Type B pancreatic cell (in vitro differentiated cells): ENCODE results near the gene BMP6. TPM values are rescaled to one million over a fixed set of nuclear protein-coding genes. Genes with fewer than 3 reads are reported as not detected.

Experiments used
- DNase-seq: peaks from one replicate; pipeline ENCODE4 v3.0.0; 2021; ENCODE audit warnings: mixed read lengths; ENCODE audit not compliant: unreplicated experiment; ENCODE audit errors: extremely low spot score
- H3K27ac Mint-ChIP-seq: 2 replicates; pipeline ENCODE4 v1.8.0; 2021; ENCODE audit warnings: mild to moderate bottlenecking, mixed read lengths
- H3K27me3 Mint-ChIP-seq: 2 replicates; pipeline ENCODE4 v1.8.0; 2021; ENCODE audit warnings: mixed read lengths
- H3K36me3 Mint-ChIP-seq: 2 replicates; pipeline ENCODE4 v1.8.0; 2021; ENCODE audit warnings: mixed read lengths
- H3K4me1 Mint-ChIP-seq: one replicate; pipeline ENCODE4 v1.8.0; 2021; ENCODE audit warnings: mixed read lengths; ENCODE audit not compliant: unreplicated experiment
- H3K4me3 Mint-ChIP-seq: 2 replicates; pipeline ENCODE4 v1.8.0; 2021; ENCODE audit warnings: mild to moderate bottlenecking, mixed read lengths
- H3K9me3 Mint-ChIP-seq: 2 replicates; pipeline ENCODE4 v1.8.0; 2021; ENCODE audit warnings: mixed read lengths
- total RNA-seq: library from RNA; stranded (reverse); gene quantifications from 2 replicates; pipeline ENCODE4 v1.2.1, GENCODE V29; 2021; ENCODE audit warnings: low replicate concordance
- TF ChIP-seq, protein P1 (sequence below): fragments of 200-600 bp; sonication (generic); conservative IDR thresholded peaks from 2 replicates; pipeline ENCODE4 v1.5.0; 2021; ENCODE audit warnings: antibody characterized with exemption, mild to moderate bottlenecking

BMP6 gene
- total RNA-seq, 1 donor from 2014 or later = 1.8 TPM

- Mint-ChIP-seq H3K27ac (no peak overlapping the region), H3K9me3 (no peaks in the 10 kb centered on the region), H3K36me3 (no peaks in the 10 kb centered on the region), H3K4me3 (no peak overlapping the region), H3K4me1 (peaks cover 8% of the 10 kb centered on the region), H3K27me3 (peaks cover 4% of the 10 kb centered on the region)
- TF ChIP-seq, protein P1, sequence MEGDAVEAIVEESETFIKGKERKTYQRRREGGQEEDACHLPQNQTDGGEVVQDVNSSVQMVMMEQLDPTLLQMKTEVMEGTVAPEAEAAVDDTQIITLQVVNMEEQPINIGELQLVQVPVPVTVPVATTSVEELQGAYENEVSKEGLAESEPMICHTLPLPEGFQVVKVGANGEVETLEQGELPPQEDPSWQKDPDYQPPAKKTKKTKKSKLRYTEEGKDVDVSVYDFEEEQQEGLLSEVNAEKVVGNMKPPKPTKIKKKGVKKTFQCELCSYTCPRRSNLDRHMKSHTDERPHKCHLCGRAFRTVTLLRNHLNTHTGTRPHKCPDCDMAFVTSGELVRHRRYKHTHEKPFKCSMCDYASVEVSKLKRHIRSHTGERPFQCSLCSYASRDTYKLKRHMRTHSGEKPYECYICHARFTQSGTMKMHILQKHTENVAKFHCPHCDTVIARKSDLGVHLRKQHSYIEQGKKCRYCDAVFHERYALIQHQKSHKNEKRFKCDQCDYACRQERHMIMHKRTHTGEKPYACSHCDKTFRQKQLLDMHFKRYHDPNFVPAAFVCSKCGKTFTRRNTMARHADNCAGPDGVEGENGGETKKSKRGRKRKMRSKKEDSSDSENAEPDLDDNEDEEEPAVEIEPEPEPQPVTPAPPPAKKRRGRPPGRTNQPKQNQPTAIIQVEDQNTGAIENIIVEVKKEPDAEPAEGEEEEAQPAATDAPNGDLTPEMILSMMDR = no peak
- DNase-seq = no peak
Measured at GRCh38 chr6:7770601-7771000, 44.7 kb downstream of the BMP6 start.

DNA sequence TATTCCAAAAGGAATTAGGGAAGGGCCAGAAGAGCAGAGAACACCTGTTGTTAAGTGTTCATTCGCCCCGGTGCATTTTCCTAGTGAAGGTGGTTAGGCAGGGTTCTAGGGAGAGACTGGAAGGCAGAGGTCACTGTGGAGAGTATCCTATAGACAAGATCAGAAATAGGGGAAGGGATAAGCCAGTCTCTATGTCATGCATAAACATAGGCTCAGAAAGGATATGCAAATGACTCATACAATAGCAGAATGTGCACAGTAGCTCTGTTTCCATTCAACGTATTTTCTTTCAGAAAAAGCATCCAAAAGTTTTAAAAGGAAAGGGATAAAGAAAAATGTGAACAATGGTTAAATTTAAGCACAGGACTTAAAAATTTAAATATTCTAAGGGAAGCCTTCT, 47.4 kb downstream of the BMP6 start:
- Mint-ChIP-seq H3K27ac (no peak overlapping the region), H3K9me3 (no peaks in the 10 kb centered on the region), H3K4me3 (no peak overlapping the region), H3K36me3 (no peaks in the 10 kb centered on the region), H3K4me1 (peaks cover 8% of the 10 kb centered on the region), H3K27me3 (peaks cover 20% of the 10 kb centered on the region)
- no peak for DNase-seq
- TF ChIP-seq, protein P1 = no peak

- Mint-ChIP-seq H3K4me3 (no peak overlapping the region), H3K27me3 (peaks cover 20% of the 10 kb centered on the region), H3K4me1 (peaks cover 8% of the 10 kb centered on the region), H3K36me3 (no peaks in the 10 kb centered on the region), H3K27ac (no peak overlapping the region), H3K9me3 (no peaks in the 10 kb centered on the region)
- TF ChIP-seq, protein P1 = no peak
- no peak for DNase-seq
Measured at GRCh38 chr6:7773914-7774313, 48.0 kb downstream of the BMP6 start.

DNA sequence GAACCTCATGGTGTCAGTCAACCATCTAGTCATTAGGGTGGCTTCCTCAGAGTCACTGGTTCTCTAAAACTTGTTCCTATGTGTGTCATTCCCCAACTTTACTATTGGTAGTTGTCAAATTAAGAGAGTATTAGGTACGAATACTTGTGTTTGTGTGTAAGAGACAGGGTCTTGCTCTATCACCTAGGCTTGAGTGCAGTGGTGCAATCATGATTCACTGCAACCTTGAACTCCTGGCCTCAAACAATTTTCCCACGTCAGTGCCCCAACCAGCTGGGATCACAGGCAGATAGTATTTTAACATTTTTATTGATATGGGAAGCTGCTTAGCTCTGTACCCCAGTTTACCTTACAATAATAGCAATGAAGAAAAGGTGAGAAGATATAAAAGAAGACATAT, 50.6 kb downstream of the BMP6 start:
- Mint-ChIP-seq H3K36me3 (no peaks in the 10 kb centered on the region), H3K9me3 (no peaks in the 10 kb centered on the region)
- no peak for DNase-seq

DNA sequence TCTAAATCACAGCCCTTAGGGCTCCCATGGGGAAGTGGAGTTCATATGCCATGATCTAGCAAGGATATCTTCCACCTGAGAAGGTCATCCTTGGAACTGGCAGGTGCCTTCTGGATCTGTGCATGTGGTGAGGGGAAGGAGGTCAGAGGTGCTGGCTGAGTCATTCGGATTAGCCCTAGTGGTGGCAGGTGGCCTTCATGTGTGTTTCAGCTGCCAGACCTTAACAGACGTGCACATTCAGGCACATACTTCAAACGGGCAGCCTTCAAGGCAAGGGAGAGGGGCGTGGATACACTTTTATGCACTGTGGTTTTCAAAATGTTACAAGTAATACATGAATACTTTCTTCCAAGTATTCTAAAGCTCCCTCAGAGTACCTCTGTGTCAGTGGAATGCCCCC, 51.2 kb downstream of the BMP6 start:
- Mint-ChIP-seq H3K36me3 (no peaks in the 10 kb centered on the region), H3K27ac (no peak overlapping the region), H3K27me3 (peaks cover 26% of the 10 kb centered on the region), H3K4me3 (no peak overlapping the region), H3K4me1 (no peaks in the 10 kb centered on the region), H3K9me3 (no peaks in the 10 kb centered on the region)
- no peak for DNase-seq
- TF ChIP-seq, protein P1 = no peak

More for the DNA sequence above, 50.6 kb downstream of the BMP6 start:
- no peak overlapping the region for H3K4me3 Mint-ChIP-seq
- no peaks in the 10 kb centered on the region for H3K4me1 Mint-ChIP-seq
- H3K27ac Mint-ChIP-seq = no peak overlapping the region
- TF ChIP-seq, protein P1 = no peak
- H3K27me3 Mint-ChIP-seq = peaks cover 20% of the 10 kb centered on the region

- no peak for DNase-seq
- Mint-ChIP-seq H3K4me1 (peaks cover 4% of the 10 kb centered on the region), H3K4me3 (no peak overlapping the region), H3K36me3 (no peaks in the 10 kb centered on the region), H3K27ac (no peak overlapping the region), H3K9me3 (no peaks in the 10 kb centered on the region), H3K27me3 (peaks cover 33% of the 10 kb centered on the region)
- TF ChIP-seq, protein P1 = no peak
Measured at GRCh38 chr6:7781240-7781639, 55.3 kb downstream of the BMP6 start.
